ENCODE measurements around the gene TCN2. TPM values are rescaled to one million over a fixed set of nuclear protein-coding genes. Genes with fewer than 3 reads are reported as not detected.
"Not testable (repeated sequence)": the region's sequence is repeated elsewhere in the genome, so short reads cannot be mapped to it uniquely, and the experiment has no call there.

The TCN2 gene
- total RNA-seq = under 1 TPM; 0.19 to 0.41 TPM

- ATAC-seq = peak; percentile 70
- H3K36me3 Mint-ChIP-seq = no peaks in the 10 kb centered on the region
- DNase-seq = peak; percentile 70
- peaks cover 37% of the 10 kb centered on the region for H3K4me1 Mint-ChIP-seq
- H3K4me3 Mint-ChIP-seq = peak within 1 kb of the TSS; percentile 58
- no peak within 1 kb of the TSS for H3K27ac Mint-ChIP-seq
- CTCF ChIA-PET = interaction anchor here (0.6 to 2.6 kb wide), 12 partner anchors 9 to 850 kb away, joined by 3 to 13 read pairs (median 3); partner anchors contain the start of genes PES1 and SELENOM
- H3K27me3 Mint-ChIP-seq = no peaks in the 10 kb centered on the region
- no peaks in the 10 kb centered on the region for H3K9me3 Mint-ChIP-seq (ENCODE audit: low read depth)
Measured at GRCh38 chr22:30606455-30607299, at the start of gene TCN2. TSS of gene TCN2 (plus strand) at chr22:30607174. CDS start at chr22:30607332, 158 bp downstream.

GRCh38 chr22:30557243-30557642 is 49.7 kb upstream of the TCN2 start:
- Mint-ChIP-seq H3K4me3 (no peak overlapping the region), H3K27me3 (no peaks in the 10 kb centered on the region), H3K9me3 (ENCODE audit: low read depth) (no peaks in the 10 kb centered on the region), H3K4me1 (no peaks in the 10 kb centered on the region), H3K27ac (no peak overlapping the region), H3K36me3 (no peaks in the 10 kb centered on the region)
- DNase-seq (no peak), ATAC-seq (no peak)
- CTCF ChIA-PET = no interaction called here

DNA sequence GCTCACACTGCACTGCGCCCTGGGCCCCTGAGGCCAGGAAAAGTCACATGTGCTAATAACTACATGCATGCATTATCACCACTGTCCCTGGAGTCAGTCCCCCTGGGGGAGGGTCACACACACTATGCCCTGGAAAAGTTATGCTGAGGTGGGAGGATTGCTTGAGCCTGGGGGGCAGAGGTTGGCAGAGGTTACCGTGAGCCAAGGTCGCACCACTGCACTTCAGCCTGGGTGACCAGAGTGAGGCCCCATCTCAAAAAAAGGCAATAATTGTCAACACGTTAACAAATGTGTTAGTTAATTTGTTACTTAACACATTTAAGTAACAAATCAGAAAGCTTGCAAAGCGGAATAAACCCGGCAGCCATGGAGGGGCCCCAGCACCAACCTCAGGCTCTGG is 47.1 kb upstream of the TCN2 start:
- no peaks in the 10 kb centered on the region for H3K4me1 Mint-ChIP-seq
- DNase-seq = no peak
- no peaks in the 10 kb centered on the region for H3K27me3 Mint-ChIP-seq
- CTCF ChIA-PET = no interaction called here
- H3K27ac Mint-ChIP-seq = no peak overlapping the region
- ATAC-seq = no peak
- H3K4me3 Mint-ChIP-seq = no peak overlapping the region
- no peaks in the 10 kb centered on the region for H3K36me3 Mint-ChIP-seq
- no peaks in the 10 kb centered on the region for H3K9me3 Mint-ChIP-seq (ENCODE audit: low read depth)

DNA sequence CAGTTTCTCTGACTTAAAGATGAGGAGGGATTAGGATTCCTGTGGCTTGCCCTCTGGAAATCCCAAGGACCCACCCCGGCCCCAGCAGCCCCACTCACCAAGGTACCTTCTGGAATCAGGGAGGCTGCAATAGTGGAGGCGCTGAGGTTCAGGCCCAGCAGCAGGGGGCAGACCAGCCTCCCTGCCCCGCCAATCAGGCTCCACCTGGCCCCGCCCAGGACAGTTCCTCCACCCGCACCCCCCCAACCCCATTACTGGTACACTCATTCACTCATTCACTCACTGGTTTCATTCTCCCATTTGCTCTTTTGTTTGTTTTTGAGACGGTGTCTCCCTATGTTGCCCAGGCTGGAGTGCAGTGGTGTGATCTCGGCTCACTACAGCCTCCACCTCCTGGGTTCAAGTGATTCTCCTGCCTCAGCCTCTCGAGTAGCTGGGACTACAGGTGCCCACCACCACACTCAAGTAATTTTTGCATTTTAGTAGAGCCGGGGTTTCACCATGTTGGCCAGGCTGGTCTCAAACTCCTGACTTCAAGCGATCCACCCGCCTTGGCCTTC is 46.3 kb upstream of the TCN2 start:
- H3K27ac Mint-ChIP-seq; H3K9me3 Mint-ChIP-seq (ENCODE audit: low read depth); H3K36me3 Mint-ChIP-seq; CTCF ChIA-PET; H3K4me1 Mint-ChIP-seq; H3K4me3 Mint-ChIP-seq; H3K27me3 Mint-ChIP-seq: not testable (repeated sequence)
- ATAC-seq = peak; percentile 58
- DNase-seq = peak; percentile 47

DNA sequence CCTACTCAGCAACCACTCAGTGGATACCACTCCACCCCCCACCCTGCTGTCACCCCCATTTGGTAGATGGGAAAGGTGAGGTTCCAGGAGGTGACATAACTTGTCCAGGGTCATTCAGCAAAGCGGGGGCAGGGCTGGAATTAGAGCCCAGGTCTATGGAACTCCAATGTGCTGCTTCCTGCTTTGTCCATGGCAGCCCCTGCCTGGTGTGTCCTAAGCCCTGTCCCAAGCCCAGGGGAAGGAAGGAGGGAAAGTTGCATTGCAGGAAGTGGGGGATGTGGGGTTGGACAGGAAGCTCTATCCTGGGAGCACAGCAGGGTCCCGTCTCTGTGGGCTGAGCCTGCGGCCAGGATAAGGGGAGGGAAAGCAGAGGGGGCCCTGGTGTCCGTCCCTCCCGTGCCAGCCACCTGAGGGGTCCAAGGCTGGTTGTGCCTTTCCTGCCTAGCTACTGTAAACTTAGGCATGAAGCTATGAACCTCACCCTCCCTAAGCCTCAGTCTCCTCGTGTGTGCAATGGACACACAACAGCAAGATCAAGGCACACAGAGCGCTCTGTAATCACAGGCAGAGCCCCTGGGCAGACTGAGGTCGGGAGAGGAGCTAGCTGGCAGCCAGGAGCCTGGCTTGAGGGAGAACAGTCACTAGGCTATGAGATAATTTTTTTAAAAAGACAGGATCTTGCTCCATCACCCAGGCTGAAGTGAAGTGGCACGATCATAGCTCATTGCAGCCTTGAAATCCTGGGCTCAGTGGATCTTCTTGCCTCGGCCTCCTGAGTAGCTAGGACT is 45.4 kb upstream of the TCN2 start:
- CTCF ChIA-PET = no interaction called here
- no peaks in the 10 kb centered on the region for H3K36me3 Mint-ChIP-seq
- H3K9me3 Mint-ChIP-seq (ENCODE audit: low read depth) = no peaks in the 10 kb centered on the region
- H3K4me3 Mint-ChIP-seq = no peak overlapping the region
- ATAC-seq (no peak), DNase-seq (no peak)
- no peak overlapping the region for H3K27ac Mint-ChIP-seq
- H3K27me3 Mint-ChIP-seq = peaks cover 7% of the 10 kb centered on the region
- H3K4me1 Mint-ChIP-seq = no peaks in the 10 kb centered on the region

DNA sequence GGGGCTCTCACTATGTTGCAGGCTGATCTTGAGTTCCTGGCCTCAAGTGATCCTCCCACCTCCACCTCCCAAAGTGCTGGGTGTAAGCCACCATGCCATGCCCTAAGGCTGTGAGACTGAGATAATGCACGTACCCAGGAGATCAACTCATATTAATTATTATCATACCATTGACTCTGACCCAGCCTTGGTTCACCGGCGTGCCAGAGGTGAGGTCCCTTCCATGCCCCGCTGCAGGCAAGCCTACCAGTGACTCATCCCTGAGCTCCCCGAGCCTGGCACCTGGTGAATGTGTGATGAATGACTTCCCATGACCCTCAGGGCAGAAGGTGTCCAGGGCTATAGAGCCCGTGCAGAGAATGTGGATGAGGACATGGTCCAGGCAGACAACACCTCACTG is 44.6 kb upstream of the TCN2 start:
- no peak overlapping the region for H3K4me3 Mint-ChIP-seq
- no peaks in the 10 kb centered on the region for H3K9me3 Mint-ChIP-seq (ENCODE audit: low read depth)
- ATAC-seq (no peak), DNase-seq (no peak)
- H3K27ac Mint-ChIP-seq = no peak overlapping the region
- no peaks in the 10 kb centered on the region for H3K4me1 Mint-ChIP-seq
- H3K27me3 Mint-ChIP-seq = peaks cover 7% of the 10 kb centered on the region
- H3K36me3 Mint-ChIP-seq = no peaks in the 10 kb centered on the region
- CTCF ChIA-PET = no interaction called here

GRCh38 chr22:30564045-30564760 is 42.8 kb upstream of the TCN2 start:
- Mint-ChIP-seq H3K27me3 (peaks cover 12% of the 10 kb centered on the region), H3K36me3 (no peaks in the 10 kb centered on the region), H3K4me1 (no peaks in the 10 kb centered on the region), H3K4me3 (no peak overlapping the region), H3K27ac (no peak overlapping the region), H3K9me3 (ENCODE audit: low read depth) (no peaks in the 10 kb centered on the region)
- DNase-seq (no peak), ATAC-seq (no peak)
- CTCF ChIA-PET = no interaction called here

GRCh38 chr22:30564761-30565119 is 42.2 kb upstream of the TCN2 start:
- no peak overlapping the region for H3K4me3 Mint-ChIP-seq
- ATAC-seq (no peak), DNase-seq (no peak)
- CTCF ChIA-PET = no interaction called here
- no peaks in the 10 kb centered on the region for H3K4me1 Mint-ChIP-seq
- no peaks in the 10 kb centered on the region for H3K36me3 Mint-ChIP-seq
- H3K27ac Mint-ChIP-seq = no peak overlapping the region
- peaks cover 17% of the 10 kb centered on the region for H3K27me3 Mint-ChIP-seq
- H3K9me3 Mint-ChIP-seq (ENCODE audit: low read depth) = no peaks in the 10 kb centered on the region

DNA sequence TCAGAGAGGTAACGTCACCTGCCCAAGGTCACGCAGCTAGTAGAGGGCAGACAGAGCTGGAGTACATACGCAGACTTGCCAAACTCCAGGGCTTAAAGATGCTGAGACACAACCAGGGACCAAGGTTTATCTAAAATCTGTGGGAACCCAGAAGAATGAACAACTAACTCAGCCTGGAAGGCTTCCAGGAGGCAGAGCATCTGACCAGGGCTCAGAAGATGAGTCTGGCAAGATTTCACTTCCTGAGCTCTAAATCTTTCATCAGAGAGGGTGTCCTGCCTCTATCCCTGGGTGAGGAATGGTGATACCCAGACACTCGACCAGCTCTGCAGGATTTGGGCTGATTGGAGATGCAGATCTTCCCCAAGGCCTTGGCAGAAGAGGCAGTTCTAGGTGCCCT is 41.6 kb upstream of the TCN2 start:
- Mint-ChIP-seq H3K4me1 (no peaks in the 10 kb centered on the region), H3K27me3 (peaks cover 17% of the 10 kb centered on the region), H3K27ac (no peak overlapping the region), H3K36me3 (no peaks in the 10 kb centered on the region), H3K4me3 (no peak overlapping the region), H3K9me3 (ENCODE audit: low read depth) (no peaks in the 10 kb centered on the region)
- CTCF ChIA-PET = no interaction called here
- ATAC-seq (no peak), DNase-seq (no peak)

DNA sequence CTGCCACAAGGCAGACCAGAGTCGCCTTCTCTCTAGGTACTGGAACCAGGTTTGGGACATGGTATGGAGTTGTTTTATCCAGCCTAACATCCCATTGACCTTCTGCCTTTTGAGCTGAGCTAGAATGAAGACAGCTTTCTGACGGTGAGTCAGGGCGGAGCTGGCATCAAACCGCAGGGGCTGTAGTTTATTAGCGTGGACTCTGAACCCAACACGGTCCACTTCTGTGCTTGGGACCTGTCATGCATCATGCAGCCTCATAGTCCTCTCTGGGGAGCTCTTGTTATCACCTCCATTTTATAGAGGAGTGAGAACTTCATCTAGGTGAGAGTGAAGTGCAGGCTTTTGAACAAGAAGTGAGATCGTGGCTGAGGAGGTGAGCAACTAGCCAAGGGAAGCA is 40.8 kb upstream of the TCN2 start:
- no peak overlapping the region for H3K27ac Mint-ChIP-seq
- H3K4me1 Mint-ChIP-seq = no peaks in the 10 kb centered on the region
- ATAC-seq (no peak), DNase-seq (no peak)
- CTCF ChIA-PET = no interaction called here
- H3K27me3 Mint-ChIP-seq = peaks cover 17% of the 10 kb centered on the region
- no peaks in the 10 kb centered on the region for H3K9me3 Mint-ChIP-seq (ENCODE audit: low read depth)
- no peaks in the 10 kb centered on the region for H3K36me3 Mint-ChIP-seq
- H3K4me3 Mint-ChIP-seq = no peak overlapping the region

- H3K27ac Mint-ChIP-seq; ATAC-seq; H3K9me3 Mint-ChIP-seq (ENCODE audit: low read depth); DNase-seq; H3K4me1 Mint-ChIP-seq; H3K36me3 Mint-ChIP-seq; CTCF ChIA-PET; H3K4me3 Mint-ChIP-seq: not testable (repeated sequence)
- H3K27me3 Mint-ChIP-seq = peaks cover 17% of the 10 kb centered on the region
Measured at GRCh38 chr22:30567277-30567676, 39.7 kb upstream of the TCN2 start.

DNA sequence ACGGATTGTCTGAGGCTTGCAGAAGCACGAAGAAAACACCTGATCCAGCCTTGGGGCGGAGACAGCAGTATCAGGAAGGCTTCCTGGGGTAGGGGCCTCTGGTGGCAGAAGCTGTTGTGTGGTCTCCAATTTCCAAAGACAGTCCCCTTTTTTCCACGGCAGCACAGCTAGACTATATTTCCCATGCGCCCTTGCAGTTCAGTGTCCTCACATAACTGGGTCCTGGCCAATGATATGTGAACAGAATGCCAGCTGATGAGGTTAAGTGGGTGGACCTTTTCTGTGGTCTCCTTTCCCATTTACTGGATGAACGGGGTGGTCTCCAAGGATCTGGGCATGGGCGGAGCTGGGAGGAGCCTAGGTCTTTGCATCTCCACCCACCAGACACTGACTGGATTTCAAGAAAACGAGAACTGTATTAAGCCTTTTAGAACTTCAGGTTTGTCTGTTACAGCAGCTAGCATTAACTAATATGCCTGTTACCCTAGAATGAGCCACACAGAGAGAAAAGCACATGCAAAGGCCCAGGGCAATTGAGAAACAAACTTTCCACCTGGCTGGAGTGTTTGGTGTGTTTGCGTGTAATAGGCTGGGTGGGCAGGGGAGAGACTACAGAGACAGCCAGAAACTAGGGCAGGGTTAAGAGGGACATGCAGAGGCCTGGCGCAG is 38.7 kb upstream of the TCN2 start:
- Mint-ChIP-seq H3K27me3 (peaks cover 18% of the 10 kb centered on the region), H3K27ac (no peak overlapping the region), H3K4me3 (no peak overlapping the region), H3K9me3 (ENCODE audit: low read depth) (no peaks in the 10 kb centered on the region), H3K4me1 (no peaks in the 10 kb centered on the region), H3K36me3 (no peaks in the 10 kb centered on the region)
- CTCF ChIA-PET = no interaction called here
- no peak for DNase-seq
- no peak for ATAC-seq

- ATAC-seq = no peak
- Mint-ChIP-seq H3K4me3 (no peak overlapping the region), H3K36me3 (no peaks in the 10 kb centered on the region), H3K4me1 (no peaks in the 10 kb centered on the region), H3K27me3 (peaks cover 26% of the 10 kb centered on the region), H3K9me3 (ENCODE audit: low read depth) (no peaks in the 10 kb centered on the region), H3K27ac (no peak overlapping the region)
- CTCF ChIA-PET = no interaction called here
- DNase-seq = no peak
Measured at GRCh38 chr22:30569674-30570202, 37.2 kb upstream of the TCN2 start.

All from activated CD8-positive, alpha-beta memory T cell treated with anti-CD3 and anti-CD28 coated beads, Interleukin-2, amount 10 ng/mL, durations not matched to agents 7 days and 5 days (primary cell).